Stimulated activated CD4-positive, alpha-beta T cell treated with anti-CD3 and anti-CD28 coated beads, TNF-alpha, amount 100 ng/mL, for 24 hours (primary cell): Measurements from ENCODE around the gene FOXP1.

ENCODE experiments used
- DNase-seq, 3 experiments: peaks; one replicate each; pipeline ENCODE4 v3.0.0-alpha.2; 2020; ENCODE audit warnings: low read depth in 3 of 3

The FOXP1 gene

DNA sequence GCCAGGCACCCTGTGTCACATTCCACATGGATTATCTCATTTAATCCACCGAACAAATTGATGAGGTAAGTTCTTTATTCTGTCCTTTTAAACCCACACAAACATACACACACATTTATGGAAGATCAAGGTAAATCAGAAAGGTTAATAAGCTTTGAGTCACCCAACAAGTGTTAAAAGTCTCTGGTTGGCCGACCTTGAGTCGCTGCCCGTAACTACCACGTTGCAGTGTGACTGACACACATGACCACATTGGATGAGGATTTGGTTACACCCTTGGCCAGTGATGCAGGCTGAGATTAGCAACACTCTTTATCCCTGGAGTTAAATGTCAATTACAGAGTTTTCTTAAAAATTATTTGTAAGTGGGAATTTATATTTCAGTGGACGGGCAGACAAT is 19.2 kb downstream of the FOXP1 start:
- no peak for DNase-seq

DNA sequence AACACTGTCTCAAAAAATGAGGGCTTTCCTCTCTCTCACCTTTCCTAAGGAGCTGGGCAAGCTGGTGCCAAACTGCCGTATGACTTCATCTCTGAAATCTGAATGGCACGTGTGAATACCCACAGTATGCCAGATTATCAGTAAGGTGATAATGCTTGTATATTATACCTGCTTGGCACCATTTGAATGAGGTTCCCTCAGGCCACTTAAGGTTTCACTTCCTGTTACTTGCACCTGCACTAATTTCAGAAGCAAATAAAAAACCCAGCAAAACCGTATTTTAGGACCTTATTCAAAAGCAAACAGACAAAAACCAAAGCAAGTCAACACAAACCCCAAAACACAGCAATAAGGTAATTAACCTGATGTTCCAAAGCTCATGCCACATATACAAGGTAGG is 19.7 kb downstream of the FOXP1 start:
- no peak for DNase-seq

DNA sequence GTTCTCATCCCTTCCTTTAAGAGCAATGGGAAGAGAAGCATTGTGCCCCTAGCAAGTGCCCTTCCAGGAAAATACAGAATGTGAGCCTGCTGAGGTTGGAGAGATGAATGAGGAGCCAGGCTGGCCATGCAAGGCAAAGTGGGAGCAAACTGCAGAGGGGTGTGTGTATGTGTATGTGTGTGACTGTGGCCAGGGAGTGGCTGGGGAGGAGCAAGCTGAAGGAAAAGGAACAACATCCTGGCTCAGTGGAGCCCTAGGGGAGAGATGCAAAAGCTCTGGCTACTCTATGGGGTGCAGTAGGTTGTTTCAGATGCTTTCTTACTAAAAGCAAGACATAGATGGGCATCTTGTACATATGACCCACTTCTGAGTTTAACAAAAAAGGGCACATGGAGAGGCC is 20.6 kb downstream of the FOXP1 start:
- DNase-seq = no peak

DNA sequence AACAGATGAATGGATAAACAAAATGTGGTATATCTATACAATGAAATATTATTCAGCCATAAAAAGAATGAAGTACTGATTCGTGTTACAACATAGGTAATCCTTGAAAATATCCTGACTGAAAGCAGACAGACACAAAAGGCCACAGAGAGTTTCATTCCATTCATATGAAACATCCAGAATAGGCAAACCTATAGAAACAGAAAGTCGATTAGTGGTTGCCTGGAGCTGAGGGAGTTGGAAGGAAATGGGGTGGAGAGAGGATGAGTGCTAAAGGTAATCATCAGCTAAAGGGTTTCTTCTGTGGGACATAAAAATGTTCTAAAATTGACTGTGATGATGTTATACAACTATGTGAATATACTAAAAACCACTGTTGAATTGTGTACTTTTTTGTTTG is 22.9 kb downstream of the FOXP1 start:
- DNase-seq = no peak

DNA sequence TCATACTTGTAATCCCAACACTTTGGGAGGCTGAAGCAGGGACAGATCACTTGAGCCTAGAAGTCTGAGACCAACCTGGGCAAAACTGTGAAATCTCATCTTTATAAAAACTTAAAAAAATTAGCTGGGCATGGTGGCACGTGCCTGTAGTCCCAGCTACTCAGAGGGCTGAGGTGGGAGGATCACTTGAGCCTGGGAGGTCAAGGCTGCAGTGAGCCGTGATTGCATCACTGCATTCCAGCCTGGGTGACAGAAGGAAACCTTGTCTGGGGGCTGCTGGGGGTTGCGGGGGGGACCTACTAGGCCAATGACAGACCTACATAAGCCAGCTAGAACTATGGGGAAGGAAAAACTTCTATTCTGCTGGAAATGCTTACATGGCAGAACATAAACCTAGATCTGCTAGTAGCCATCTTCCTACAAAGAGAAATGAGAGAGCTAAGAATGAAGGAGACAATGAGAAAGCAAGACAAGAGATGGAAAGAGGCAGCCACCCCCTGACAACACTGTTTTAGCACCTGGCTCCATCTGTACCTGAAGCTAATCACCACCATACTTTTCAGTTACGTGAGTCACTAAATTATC is 23.9 kb downstream of the FOXP1 start:
- no peak for DNase-seq

DNA sequence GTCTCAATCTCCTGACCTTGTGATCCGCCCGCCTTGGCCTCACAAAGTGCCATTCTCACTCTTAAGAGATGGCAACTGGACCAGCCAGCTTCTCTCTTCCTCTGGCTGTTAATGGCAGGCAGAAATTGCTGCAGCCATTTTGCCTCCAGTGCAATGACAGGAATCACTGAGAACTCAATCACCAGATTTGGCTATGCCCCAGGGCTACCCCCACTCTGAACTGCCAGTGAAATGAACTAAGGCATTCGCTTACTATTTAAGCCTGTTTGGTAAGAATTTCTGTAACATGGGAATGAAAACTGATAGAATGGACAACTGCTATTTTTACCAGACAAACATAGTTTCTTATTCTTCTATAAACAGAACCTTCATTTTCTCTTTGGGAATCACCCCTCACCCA is 24.5 kb downstream of the FOXP1 start:
- no peak for DNase-seq

DNA sequence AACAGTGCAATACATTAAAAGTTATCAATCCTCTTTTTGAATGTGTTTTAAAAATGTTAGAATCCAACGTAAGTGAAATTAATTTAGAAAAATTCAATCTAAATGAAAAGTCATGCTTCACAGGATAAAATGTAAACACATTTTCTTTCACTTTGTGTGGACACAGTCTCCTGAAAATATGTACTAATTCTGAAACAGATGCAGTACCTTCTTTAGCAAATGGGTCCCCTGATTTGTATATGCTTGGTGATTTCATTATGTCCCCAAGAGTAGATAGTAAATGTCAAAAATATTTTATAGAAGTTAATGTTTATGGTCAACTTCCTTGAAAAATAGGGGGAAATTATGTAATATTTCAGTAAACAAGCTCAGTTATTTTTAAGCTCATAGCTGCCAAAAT is 28.9 kb downstream of the FOXP1 start:
- DNase-seq = no peak

DNA sequence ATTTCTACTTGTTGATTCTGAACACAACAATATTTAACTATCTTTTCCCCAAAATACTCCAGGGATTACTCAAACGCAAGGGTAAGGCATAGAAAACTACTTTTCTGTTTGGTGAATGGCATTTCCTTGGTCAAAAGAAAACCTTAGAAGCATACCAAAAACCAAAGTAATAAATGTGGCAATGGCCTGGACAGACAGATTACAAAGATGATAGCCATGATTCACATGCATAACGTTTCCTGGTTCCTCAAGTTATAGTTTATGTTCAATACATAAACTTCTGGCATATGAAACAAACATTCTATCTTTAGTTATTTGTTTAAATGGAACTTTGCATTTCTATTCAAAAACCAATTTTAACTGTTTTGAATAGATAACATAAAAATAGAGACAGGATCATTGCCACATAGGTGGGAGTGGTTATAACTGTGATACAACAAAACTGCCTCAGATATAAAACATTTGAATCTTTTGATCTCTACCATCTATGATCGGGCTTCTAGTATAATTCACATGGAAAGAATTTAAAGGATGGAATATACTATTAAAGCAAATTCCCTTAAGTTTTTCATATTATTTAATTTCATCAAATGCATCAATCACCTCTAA is 32.1 kb downstream of the FOXP1 start:
- DNase-seq = no peak

DNA sequence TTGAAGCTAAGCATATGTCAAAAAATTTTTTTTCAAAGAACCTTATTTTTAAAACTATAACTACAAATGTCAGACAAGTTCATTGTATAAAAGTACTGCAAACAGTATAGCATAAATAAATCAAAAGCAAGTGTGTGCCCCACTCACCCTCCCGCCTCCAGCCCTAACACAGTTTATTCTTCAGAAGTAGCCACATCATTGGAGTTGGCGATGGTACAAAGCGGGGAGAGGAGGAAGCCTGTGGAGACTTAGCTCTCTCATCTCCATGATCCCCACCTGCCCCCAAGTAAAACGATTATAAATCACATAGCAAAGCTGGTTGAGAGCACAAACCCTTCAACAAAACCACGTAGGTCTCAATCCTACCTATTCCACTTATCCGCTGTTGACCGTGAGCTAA is 33.6 kb downstream of the FOXP1 start:
- DNase-seq = no peak

DNA sequence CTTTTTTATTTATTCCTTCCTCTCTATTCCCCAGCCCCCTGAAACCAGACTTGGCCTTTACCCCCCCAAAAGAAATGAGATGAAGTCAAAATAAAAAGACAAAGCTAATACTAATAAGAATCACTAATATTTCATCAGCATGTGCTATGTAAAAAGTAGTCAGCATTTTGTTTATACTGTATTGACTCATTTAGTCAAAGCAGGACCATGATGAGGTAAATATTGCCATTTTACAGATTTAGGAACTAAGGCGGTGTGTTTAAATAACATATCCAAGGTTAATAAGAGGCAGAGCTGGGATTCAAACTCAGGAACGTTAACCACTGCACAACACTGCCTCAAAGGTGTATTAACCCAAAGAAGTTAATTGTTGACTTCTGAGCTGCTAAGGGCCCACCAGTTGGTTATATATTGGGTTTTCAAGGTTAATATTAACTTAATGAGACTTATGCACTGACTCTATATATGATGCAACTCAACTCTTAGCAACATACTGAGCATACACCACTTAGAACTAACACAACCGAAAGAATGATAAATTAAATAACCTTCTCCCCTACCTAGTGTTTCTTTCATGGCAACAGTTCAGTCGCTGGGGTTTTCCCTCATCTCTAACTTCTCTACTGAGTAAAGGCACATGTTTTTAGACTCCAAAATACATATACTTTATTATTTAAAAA is 34.7 kb downstream of the FOXP1 start:
- DNase-seq = no peak

DNA sequence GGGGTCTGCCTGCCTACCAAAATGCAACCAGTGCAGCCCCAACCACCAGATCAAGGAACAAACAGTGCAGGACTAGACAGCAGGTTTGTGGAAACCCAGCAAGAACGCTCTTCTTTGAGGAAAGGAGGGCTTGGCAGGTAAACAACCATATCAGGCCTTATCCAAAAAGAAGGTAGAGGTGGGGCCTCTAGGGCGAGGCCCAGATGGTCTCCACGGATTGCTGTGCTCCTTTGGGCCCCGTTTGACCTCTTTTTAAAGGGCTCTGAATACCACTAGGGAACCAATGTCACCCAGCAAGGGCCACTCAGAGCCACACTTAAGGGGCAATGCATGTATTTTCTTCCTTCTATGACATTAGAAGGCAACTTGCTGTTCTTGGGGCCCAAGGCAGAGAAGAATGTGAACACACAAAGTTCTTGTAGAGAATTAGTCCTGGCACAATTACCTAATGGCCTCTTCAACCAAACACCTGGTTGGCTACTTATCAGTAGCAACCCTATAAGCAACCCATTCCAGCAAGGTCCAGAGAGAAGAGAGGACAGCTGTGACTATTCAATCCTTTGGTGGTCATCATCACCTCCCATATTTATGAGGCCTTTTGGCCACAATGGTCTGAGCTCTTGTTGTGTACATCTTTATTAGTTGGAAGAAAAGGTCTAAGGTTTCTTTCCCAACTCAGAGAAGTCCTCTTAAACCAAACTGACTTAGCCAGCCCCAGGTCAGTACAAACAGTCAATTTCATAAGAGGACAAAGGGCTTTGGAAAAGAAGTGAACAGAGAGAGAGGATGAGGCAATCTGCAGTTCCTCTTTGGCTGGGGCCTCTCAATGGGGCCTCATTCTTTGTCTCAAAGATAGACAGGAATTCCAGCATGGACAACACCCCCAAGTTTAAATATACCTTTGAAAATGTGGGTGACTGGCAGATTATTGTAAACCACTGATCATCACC is 36.0 kb downstream of the FOXP1 start:
- DNase-seq = no peak

DNA sequence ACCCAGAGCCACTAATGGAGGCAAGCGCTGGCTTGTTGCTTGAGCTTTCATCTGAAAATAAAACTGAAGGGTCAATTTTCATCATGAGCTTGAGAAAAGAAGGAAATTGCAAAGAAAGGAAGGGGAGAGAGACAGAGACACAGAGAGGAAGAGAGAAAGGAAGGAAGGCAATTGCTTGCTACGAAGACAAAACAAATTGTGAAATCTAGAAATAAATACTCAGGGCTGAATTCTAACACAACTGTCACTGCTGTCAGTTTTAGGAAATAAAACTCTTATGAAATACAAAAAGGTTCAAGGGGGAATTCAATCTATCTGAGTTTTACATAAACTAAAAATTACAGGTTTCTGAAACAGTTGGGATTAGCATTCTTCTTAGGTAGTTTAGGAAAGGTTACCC is 36.7 kb downstream of the FOXP1 start:
- no peak for DNase-seq

DNA sequence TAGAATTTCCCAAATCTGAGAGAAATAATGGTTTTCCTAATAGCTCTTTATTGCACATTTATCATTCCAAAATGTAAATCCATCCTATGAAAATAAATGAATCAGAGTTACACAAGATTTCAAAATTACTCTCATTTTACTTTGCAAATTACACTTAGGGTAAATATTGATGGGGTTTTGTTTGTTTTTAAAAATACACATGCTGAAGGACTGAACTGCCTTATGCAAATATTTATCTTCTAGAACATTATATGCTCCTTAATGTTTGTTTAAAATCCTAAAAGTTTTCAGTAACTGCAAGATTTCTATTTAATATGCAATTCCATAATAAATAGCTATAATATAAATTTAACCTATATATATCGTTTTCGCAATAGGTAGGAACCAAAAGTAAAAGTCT is 38.2 kb downstream of the FOXP1 start:
- DNase-seq = no peak

DNA sequence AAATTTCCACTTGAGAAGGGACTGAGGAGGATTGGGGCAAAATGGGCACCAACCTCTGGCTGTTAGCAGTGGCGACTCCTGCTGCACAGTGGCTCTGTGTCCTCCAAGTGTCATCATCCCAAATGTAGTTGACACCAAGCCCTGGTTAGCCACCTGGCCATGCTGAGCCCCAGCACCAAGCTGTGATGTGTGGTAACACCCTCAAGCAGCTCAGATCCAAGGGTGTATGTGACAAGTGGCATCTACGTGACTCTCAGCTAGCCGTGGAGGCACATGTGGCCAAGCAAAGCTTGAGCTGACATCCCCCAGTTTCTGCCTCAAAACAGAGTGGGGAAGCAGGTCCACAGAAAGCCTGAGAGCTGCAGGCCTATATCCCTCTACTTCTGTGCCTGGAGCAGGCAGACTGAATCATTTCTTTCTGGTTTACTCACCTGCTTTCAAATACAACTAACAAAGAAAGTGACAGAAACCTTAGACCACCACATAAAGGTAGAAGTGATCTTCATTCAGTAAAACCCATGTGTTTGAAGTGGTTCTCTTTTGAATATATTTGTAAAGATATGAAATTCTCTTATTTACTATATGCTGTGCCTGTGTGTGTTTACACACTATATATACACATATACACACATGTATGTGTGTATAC is 40.0 kb downstream of the FOXP1 start:
- DNase-seq = peak in 1 of 3 experiments; percentile 15

DNA sequence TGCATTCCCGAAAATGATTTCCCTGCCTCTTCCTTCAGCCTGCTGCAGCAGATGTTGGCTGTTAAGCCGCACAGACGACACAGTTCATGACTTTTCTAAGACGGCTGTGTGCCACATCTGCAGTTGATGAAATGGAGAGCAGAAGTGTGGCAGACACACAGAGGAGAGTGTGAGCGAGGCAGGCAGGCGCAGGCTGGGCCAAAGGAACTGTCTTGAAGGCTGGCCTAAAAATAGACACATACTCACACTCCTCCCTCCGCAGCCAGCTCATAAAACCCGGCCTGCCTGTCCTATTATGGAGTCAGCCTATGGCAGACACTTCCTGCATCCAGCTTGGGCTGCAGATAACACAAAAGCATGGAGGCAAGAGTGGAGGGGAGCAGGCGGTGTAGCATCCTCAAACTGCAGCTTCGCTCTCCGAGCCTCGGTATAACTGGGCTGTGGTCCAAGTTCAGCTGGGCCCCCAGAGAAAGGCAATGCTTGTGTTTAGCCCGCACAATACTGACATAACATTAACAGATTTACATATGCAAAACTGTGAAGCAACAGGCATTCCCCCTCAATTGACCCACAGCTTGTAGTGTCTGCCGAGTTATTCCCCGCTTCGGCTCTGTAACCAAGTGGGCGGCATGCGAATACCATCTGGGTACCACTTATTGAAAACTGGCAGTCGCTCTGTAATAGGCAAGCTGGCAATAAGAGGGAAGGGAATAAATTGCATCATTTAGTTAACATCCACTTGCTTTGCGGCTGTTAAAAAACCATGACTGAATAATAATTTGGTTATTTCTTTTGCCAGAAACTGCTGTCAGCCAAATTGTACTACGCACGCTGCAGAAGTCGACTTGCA is 40.8 kb downstream of the FOXP1 start:
- DNase-seq = peak in 1 of 3 experiments; percentile 2

DNA sequence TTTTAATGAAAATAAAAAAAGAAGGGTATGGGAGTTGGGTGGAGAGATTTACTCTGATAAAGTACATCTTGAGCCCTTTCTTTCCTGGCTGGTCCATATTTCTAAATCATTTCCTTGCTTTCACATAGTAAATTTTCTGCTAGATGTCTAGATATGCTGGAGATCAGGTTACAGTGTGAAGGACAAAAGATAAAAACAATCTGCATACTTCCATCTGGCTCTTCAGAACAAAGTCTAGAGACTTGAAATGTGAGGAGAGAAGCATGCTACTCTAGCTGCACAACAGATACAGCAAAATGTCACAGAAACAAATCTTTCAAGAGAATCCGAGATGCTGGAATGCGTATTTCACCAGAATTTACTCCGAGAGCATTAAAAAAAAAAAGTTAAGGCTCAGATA is 42.2 kb downstream of the FOXP1 start:
- DNase-seq = no peak

DNA sequence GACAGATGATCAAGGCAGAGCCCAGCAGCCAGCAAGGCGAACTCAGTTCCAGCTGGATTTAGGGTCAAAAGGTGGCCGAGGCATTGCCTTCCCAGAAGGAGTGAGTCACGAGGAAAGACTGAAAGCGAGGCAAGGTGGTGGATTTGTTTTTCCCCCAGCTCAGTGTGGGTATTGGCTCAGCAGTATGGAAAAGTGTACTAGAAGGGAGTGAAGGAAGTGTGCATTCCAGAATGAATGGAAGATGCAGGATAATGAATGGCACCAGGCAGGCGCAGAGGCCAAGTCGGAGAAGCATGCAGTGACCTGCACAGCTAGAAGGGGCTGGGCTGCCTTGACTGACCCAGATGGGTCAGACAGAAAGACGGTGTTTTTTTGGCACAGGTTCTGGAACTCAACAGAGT is 46.3 kb downstream of the FOXP1 start:
- no peak for DNase-seq

DNA sequence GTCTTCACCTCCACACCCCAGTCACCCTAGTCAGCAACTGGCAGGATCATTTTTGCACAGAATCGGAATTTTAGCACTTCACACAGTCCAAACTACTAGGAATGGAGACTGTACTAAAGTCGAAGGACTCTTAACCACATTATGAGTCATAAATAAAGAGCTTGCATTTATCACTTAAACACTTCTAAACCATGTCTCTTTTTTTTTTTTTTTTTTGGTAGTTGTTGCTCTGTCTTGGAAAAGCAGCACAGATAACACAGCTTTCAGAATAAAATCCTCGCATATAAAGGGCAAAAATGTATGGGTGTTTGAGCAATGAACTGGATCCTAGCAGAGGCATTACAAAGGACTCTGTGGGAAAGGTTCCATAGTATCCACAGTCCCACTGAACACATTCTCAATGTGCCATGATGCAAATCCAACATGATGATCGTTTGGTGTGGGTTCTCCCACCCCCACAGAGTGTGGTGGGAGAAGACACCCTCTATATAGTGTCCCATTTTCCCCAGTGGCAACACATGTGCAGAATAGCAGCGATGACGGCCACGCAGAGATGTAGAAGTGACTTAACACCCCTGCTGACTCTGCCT is 47.1 kb downstream of the FOXP1 start:
- DNase-seq = no peak

DNA sequence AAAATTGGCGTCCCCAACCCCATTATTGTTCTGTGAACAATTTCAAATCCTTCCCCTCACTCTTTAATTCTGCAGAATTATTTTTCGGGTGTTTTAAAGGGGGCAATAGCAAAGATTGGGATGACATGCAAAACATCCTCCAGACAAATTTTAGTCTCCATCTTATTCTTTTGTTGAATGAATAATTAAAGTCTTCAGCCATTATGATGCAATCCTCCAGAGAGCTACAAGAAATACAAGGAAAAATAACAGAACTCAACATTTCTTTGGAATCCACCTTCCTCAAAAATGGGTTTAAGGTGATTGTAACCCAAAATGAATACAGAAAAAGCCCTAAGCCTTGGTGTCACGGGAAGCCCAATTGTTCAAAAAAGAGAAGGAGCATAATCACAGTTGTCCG is 49.9 kb downstream of the FOXP1 start:
- no peak for DNase-seq

DNA sequence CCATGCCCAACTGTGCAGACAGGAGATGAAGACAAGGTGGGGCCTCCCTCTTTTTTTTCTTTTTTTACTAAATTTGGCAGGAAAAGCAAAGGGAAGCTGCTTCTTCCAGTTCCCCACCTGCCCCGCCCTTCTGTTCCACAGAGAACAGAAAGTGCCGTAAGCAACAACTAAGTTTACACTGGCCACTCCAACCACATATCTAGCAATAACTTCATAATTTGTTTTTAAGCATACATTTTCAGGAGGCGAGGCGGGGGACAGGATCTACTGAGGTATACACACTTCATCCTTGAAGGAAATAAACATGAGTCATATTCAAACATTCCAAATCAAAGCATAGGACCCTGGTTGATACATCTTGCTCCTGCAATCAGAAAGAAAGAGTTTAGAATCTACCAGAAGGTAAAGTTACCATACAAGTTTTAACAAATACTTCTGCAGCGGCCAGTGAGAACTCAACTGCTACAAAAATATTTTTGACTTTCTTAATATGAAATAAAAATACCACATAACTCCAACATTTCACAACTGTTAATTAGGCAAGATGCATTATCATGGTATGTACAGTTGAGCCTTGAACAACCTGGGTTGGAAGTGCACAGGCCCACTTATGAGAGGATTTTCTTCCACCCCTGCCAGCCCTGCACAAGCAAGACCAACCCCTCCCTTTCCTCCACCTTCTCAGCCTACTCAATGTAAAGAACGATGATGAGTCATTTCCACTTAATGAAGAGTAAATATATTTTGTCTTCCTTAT is 50.7 kb downstream of the FOXP1 start:
- no peak for DNase-seq
